Nucleus accumbens (tissue), 56 donors: Measurements from ENCODE around the gene PLPP2.
"Not testable (repeated sequence)": the region's sequence is repeated elsewhere in the genome, so short reads cannot be mapped to it uniquely, and the experiment has no call there.

Experiments
- DNase-seq, 56 donors: peaks; one replicate each; lab custom pipeline; 2025; lab: John Stamatoyannopoulos, UW

Gene PLPP2

GRCh38 chr19:277131-277530, 14.1 kb downstream of the PLPP2 start:
- DNase-seq = no peak

GRCh38 chr19:275958-276646, 15.1 kb downstream of the PLPP2 start:
- DNase-seq = no peak

- DNase-seq = no peak
Measured at GRCh38 chr19:275000-275399, 16.2 kb downstream of the PLPP2 start.

- no peak for DNase-seq
Measured at GRCh38 chr19:273393-273792, 17.8 kb downstream of the PLPP2 start.

- DNase-seq = no peak
Measured at GRCh38 chr19:271856-272255, 19.3 kb downstream of the PLPP2 start.

- not testable (repeated sequence) for DNase-seq
Measured at GRCh38 chr19:270766-271318, 20.4 kb downstream of the PLPP2 start.

- no peak for DNase-seq
Measured at GRCh38 chr19:269241-269640, 22.0 kb downstream of the PLPP2 start.

- DNase-seq = no peak
Measured at GRCh38 chr19:262125-262524, 29.1 kb downstream of the PLPP2 start.

- not testable (repeated sequence) for DNase-seq
Measured at GRCh38 chr19:256804-257203, 34.4 kb downstream of the PLPP2 start.

GRCh38 chr19:252421-253186, 38.6 kb downstream of the PLPP2 start:
- DNase-seq = not testable (repeated sequence)

GRCh38 chr19:246551-246950, 44.7 kb downstream of the PLPP2 start:
- no peak for DNase-seq

GRCh38 chr19:245900-246299, 45.3 kb downstream of the PLPP2 start:
- DNase-seq = not testable (repeated sequence)

GRCh38 chr19:245457-245856, 45.7 kb downstream of the PLPP2 start:
- DNase-seq = no peak
